Ovary (tissue), 9 donors: ENCODE data around the gene SCN9A. TPM values are rescaled to one million over a fixed set of nuclear protein-coding genes. Genes with fewer than 3 reads are reported as not detected.

Source experiments
- DNase-seq, 5 donors: peaks; one replicate each; pipeline ENCODE4 v3.0.0-alpha.2; 2019 to 2020
- H3K27ac ChIP-seq, 2 donors: fragments of 200-600 bp; one replicate each; pipeline versions ENCODE4 v1.5.1 to v1.8.0; 2019 to 2022
- H3K27me3 ChIP-seq: fragments of 200-600 bp; one replicate; pipeline ENCODE4 v1.8.0; 2022
- H3K36me3 ChIP-seq: fragments of 200-600 bp; sonication (generic); one replicate; pipeline ENCODE4 v1.5.1; 2019
- H3K4me1 ChIP-seq: one replicate; pipeline ENCODE4 v1.8.1; 2013; ENCODE audit warnings: mild to moderate bottlenecking, moderate library complexity; ENCODE audit not compliant: insufficient read depth
- H3K4me3 ChIP-seq: fragments of 200-600 bp; sonication (generic); one replicate; pipeline ENCODE4 v1.5.1; 2017
- H3K9me3 ChIP-seq, 2 donors: fragments of 200-600 bp in 1 of 2; sonication (generic) in 1 of 2; one replicate each; pipeline versions ENCODE4 v1.5.1 to v1.8.1; 2013 to 2019; ENCODE audit warnings: mild to moderate bottlenecking in 1 of 2, moderate library complexity in 1 of 2
- EP300 ChIP-seq: sonication (generic); formaldehyde crosslinking; IDR thresholded peaks from one replicate; pipeline ENCODE4 v1.6.1; 2017; ENCODE audit warnings: antibody characterized with exemption
- POLR2A ChIP-seq: fragments of 450-650 bp; IDR thresholded peaks from one replicate; pipeline ENCODE4 v1.6.1; 2017; ENCODE audit warnings: antibody characterized with exemption, mild to moderate bottlenecking, moderate library complexity
- WGBS, 3 donors: extraction: QIAGEN DNeasy Blood & Tissue Kit in 1 of 3; methylation state at CpG; one replicate each; pipeline versions ENCODE4 v1.1.5 to v1.1.7; 2013 to 2017; 5-methylcytosine and 5-hydroxymethylcytosine counted together
- intact Hi-C, 4 donors: fragments of 100-400 bp; cut with DNase I; formaldehyde crosslinking; loops; one replicate each; pipeline versions ENCODE4 v1.11.0 to v1.15.1; 2022 to 2023
- polyA plus RNA-seq, 2 donors: library from polyadenylated mRNA; stranded (reverse); fragments of 200-250 nt in 1 of 2; fragments of 350-450 nt in 1 of 2; fragmentation: Illumina TruSeq in 1 of 2; extraction: RNeasy Lipid Tissue Mini Kit (QIAGEN cat#74804) in 1 of 2; gene quantifications; one replicate each; pipeline ENCODE4 v1.2.3, GENCODE V29; 2013 to 2014
- total RNA-seq, 7 donors: library from RNA; depleted of rRNA in 2 of 7; stranded (reverse); fragments of >200 nt in 2 of 7; fragmentation: NEBNext Ultra II Directional in 3 of 7; extraction: Animal tissue kit (Norgen Biotek cat#: 25700) in 3 of 7; gene quantifications; one replicate each; pipeline versions ENCODE4 v1.1.0 to v1.2.4, GENCODE V29; 2016 to 2023
- TF ChIP-seq, protein P1 (sequence below), 3 donors: fragments of 450-650 bp in 2 of 3; fragments of 200-600 bp in 1 of 3; IDR thresholded peaks; one replicate each; pipeline versions ENCODE4 v1.5.1 to v1.8.0; 2016 to 2022; ENCODE audit warnings: antibody characterized with exemption in 3 of 3, mild to moderate bottlenecking in 1 of 3
- donor health status: DM: no; HTN: no; CAD: no; lungs with moderate emphysema.
- donor health status: DM: no; HTN: no; CAD: no.
- donor health status: Bipolar disorder and iron deficiency.
- donor health status: DM: yes; HTN: yes; CAD: no.
- donor health status: DM: no; HTN: no; CAD: no.
- donor health status: DM: yes; HTN: yes; CAD: no.

Gene SCN9A
- total and polyA plus RNA-seq, 9 donors, result 0.33 to 4.5 (median 1.3) TPM

- H3K36me3 ChIP-seq, result no peaks in the 10 kb centered on the region
- TF ChIP-seq EP300 (no peak), POLR2A (no peak)
- TF ChIP-seq, protein P1, sequence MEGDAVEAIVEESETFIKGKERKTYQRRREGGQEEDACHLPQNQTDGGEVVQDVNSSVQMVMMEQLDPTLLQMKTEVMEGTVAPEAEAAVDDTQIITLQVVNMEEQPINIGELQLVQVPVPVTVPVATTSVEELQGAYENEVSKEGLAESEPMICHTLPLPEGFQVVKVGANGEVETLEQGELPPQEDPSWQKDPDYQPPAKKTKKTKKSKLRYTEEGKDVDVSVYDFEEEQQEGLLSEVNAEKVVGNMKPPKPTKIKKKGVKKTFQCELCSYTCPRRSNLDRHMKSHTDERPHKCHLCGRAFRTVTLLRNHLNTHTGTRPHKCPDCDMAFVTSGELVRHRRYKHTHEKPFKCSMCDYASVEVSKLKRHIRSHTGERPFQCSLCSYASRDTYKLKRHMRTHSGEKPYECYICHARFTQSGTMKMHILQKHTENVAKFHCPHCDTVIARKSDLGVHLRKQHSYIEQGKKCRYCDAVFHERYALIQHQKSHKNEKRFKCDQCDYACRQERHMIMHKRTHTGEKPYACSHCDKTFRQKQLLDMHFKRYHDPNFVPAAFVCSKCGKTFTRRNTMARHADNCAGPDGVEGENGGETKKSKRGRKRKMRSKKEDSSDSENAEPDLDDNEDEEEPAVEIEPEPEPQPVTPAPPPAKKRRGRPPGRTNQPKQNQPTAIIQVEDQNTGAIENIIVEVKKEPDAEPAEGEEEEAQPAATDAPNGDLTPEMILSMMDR (IDR thresholded peaks at IDR 0.05), result no peak
- intact Hi-C loops, result no loop called here
Measured at GRCh38 chr2:166269322-166269721, 106.4 kb downstream of the SCN9A start.

GRCh38 chr2:166257859-166258258, 117.9 kb downstream of the SCN9A start:
- TF ChIP-seq EP300, result no peak
- TF ChIP-seq, protein P1 (IDR thresholded peaks at IDR 0.05), result no peak
- TF ChIP-seq POLR2A, result no peak
- intact Hi-C loops, result no loop called here
- DNase-seq, result no peak
- Histone ChIP-seq H3K27me3 (no peaks in the 10 kb centered on the region), H3K4me1 (no peaks in the 10 kb centered on the region), H3K36me3 (no peaks in the 10 kb centered on the region), H3K9me3 (no peaks in the 10 kb centered on the region), H3K4me3 (no peak overlapping the region), H3K27ac (no peak overlapping the region)

More at GRCh38 chr2:166269322-166269721, 106.4 kb downstream of the SCN9A start:
- Histone ChIP-seq H3K27ac (no peak overlapping the region), H3K27me3 (no peaks in the 10 kb centered on the region), H3K4me1 (no peaks in the 10 kb centered on the region), H3K9me3 (no peaks in the 10 kb centered on the region), H3K4me3 (no peak overlapping the region)
- DNase-seq, result no peak

DNA sequence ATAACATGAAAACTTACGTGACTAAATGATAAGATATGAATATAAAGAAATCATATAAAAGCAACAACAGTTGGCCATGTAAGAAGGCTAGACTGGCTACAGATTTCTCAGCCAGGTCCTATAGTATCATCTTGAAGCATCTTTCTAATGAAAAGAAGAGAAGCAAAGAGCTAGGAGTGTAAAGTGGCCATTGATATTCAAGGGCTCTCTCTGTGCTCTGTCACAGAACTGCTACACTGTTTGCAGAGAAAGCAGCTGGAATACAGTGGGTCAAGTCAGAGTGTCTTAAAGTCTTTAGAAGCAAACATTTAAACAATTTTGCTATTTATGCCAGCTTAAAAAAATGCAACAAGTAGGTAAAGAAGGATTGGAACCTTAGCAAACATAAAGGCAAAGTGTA, 118.8 kb downstream of the SCN9A start:
- 85 to 90% (median 87%) methylated on average over 1 of the region's 1 CpG for WGBS, 3 donors
- H3K4me1 ChIP-seq, result no peaks in the 10 kb centered on the region
- intact Hi-C loops, result no loop called here

GRCh38 chr2:166249318-166249717, 126.4 kb downstream of the SCN9A start:
- 50 to 66% (median 64%) methylated on average over 1 of the region's 1 CpG for WGBS, 3 donors
- Histone ChIP-seq H3K27ac (no peak overlapping the region), H3K9me3 (no peaks in the 10 kb centered on the region), H3K4me3 (no peak overlapping the region), H3K27me3 (no peaks in the 10 kb centered on the region), H3K4me1 (no peaks in the 10 kb centered on the region), H3K36me3 (no peaks in the 10 kb centered on the region)
- DNase-seq, result no peak
- intact Hi-C loops, result no loop called here
- TF ChIP-seq, protein P1 (IDR thresholded peaks at IDR 0.05), result no peak
- TF ChIP-seq EP300, result no peak
- TF ChIP-seq POLR2A, result no peak

More for the DNA sequence above, 118.8 kb downstream of the SCN9A start:
- Histone ChIP-seq H3K27ac (no peak overlapping the region), H3K36me3 (no peaks in the 10 kb centered on the region), H3K9me3 (no peaks in the 10 kb centered on the region), H3K27me3 (no peaks in the 10 kb centered on the region), H3K4me3 (no peak overlapping the region)
- no peak for DNase-seq
- TF ChIP-seq, protein P1 (IDR thresholded peaks at IDR 0.05), result no peak
- TF ChIP-seq POLR2A (no peak), EP300 (no peak)

- Histone ChIP-seq H3K27ac (no peak overlapping the region), H3K4me1 (no peaks in the 10 kb centered on the region), H3K4me3 (no peak overlapping the region), H3K27me3 (no peaks in the 10 kb centered on the region), H3K9me3 (no peaks in the 10 kb centered on the region), H3K36me3 (no peaks in the 10 kb centered on the region)
- TF ChIP-seq POLR2A, result no peak
- TF ChIP-seq, protein P1 (IDR thresholded peaks at IDR 0.05), result no peak
- no peak for TF ChIP-seq EP300
- intact Hi-C loops, result no loop called here
- no peak for DNase-seq
- 92 to 95% (median 95%) methylated on average over 1 of the region's 1 CpG for WGBS, 3 donors
Measured at GRCh38 chr2:166246901-166247300, 128.8 kb downstream of the SCN9A start.
